ENCODE results near the gene SLC29A3.

SLC29A3 gene

GRCh38 chr10:71395621-71396020 lies 76.6 kb downstream of the SLC29A3 start:
- no peak for DNase-seq

DNA sequence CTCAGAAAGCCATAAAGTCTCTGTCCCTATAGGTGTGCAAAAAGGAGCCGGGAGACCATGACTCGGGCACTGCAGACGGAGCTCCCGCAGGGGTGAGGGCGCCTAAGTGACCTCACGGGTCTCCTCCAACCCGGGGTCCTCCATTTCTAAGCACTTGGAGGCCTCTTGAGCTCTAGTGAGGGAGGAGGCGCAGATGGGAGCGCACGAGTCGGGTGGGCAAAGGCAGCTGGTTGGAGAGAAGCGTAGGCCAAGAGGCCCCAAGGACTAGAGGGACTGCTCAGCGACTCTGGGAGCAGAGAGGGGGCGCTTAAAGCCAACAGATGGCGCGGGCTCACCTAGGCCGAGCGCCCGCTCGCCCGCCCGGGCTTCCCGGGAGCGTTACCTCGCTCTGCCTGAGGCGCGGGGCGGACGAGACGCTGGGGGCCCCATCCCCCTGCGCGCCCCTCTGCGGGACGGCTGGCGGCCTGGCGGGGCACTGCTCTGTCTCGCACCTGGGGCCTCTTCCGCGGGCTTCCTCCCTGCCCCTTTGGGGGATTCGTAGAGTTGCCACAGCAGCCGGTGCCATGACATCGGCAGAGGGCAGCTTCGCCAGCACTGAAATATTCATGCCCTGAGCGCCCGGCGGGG lies 77.1 kb downstream of the SLC29A3 start:
- DNase-seq = no peak

DNA sequence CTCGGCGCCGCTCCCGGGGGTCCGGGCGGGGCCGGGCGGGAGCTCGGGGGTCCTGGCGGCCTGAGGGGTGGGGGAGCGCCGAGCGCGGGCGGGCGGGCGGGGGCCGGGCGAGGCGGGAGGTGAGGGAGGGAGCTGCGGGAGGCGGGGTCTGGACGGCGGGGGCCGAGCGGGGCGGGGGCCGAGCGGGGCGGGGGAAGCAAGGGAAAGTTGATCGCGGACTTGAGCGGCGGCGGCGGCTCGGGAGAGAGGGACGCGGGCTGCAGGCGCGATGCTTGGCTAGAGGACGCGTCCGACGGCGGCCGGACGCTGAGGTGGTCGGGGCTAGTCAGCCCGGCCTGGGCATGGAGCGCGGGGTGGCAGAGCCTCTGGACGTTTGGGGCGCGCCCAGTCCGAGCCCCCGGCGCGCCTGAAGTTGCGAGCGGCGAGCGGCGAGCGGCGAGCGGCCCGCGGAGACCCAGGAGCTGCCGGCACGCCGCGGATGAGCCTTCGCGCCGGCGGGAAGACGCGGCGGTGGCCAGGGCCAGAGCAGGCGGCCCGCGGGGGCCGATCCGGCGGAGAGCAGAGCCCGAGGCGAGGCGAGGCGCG lies 77.7 kb downstream of the SLC29A3 start, which contains the start of gene CDH23:
Gene CDH23 (plus strand): TSS at position 210 of the 585 bp plus-strand sequence. CDS start 42,912 bp downstream, outside the sequence.
- DNase-seq = no peak

DNA sequence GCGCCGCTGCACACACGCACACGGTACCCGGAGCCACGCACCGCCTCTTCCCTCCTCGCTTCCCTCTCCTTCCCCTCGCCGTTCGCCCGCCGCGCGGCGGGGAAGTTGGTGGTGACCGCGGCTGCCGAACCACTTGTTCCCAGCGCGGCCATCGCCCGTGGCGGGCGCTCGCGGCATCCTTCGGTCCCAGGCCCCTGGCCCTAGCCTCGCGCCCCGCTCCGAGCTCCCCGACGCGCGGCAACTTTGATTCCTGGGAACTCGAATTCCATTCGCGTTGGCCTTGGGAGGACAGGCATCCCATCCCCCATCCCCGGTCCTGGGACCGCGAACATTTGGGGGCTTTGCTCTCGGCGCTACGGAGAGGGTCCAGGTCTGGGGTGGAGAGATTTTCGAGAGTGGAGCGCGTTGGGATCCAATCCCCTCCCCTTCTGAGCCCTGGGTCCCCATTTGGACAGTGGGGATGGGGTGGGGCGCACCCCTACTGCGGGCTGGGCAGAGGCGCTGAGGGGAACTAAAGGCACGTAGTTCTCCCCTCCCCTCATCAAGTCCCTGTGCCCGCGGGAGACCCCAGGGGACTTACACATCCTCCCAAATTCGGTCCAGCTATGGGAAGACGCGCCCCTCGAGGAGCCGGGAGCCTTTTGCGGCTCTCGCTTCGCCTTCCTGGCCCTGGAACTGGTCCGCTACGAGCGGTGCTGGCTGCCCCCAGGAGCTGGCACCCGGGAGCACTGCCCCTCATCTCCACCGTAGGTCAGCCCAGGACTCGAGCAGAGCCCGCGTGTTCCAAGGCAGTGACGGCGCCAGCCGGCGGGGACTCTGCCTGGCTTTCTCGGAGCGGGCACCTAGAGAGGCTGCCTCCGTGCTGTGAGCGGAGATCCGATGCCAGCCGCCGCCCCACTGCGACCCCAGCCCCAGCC lies 78.5 kb downstream of the SLC29A3 start:
- DNase-seq = no peak

GRCh38 chr10:71398976-71399375 lies 79.9 kb downstream of the SLC29A3 start:
- DNase-seq = no peak

DNA sequence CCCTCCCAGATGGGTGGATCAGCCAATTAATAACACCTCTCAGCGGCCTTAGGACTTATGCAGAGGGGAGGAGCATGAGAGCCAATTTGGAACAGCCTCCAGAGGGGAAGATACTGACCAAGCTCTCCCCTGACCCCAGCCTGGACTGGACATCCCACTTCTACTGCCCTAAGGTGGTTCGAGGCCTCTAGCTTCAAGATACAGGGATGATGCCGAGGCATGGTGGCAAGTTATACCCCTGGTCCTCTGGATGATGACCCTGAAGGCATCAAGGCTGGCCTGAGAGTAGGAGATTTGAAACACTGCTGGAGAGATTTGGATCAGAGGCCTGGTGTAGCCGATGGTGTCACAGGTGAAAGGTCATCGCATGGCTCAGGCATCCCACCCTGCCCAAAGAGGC lies 80.9 kb downstream of the SLC29A3 start:
- DNase-seq = no peak

GRCh38 chr10:71401056-71401455 lies 82.0 kb downstream of the SLC29A3 start:
- DNase-seq = no peak

DNA sequence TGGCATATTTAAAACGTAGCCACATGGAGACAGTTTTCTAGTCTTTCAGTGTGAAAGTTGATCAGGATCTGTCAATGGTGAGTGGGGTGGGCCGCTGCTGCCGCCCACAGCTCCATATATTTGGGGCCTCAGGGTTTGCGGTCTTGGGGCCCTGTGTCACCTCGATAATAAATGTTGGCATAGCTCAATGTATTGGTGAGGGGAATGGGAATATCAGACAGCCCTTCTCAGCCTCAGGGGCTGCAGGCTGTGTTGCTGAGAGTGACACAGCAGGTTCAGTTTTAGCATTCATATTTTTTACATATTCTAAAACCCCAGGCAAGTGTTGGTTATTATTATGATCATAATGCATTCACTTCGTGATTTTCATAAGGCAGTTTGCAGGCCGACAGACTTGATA lies 82.9 kb downstream of the SLC29A3 start:
- DNase-seq = no peak

- DNase-seq = no peak
These were observed 85.6 kb downstream of the SLC29A3 start for GRCh38 chr10:71404503-71405295.

- no peak for DNase-seq
These were observed 87.8 kb downstream of the SLC29A3 start for GRCh38 chr10:71406878-71407277.

GRCh38 chr10:71408436-71409225 lies 89.6 kb downstream of the SLC29A3 start:
- DNase-seq = no peak

GRCh38 chr10:71409516-71410104 lies 90.6 kb downstream of the SLC29A3 start:
- no peak for DNase-seq
